HG03457 (cell line): ENCODE data around the gene NCAPG2.
A peak's percentile ranks its signal among the peaks of the same experiment; 100 is the strongest.

Experiments used
- ATAC-seq: cut with Tn5 transposase; IDR thresholded peaks from one replicate; pipeline ENCODE4 v1.9.1; 2021; ENCODE audit warnings: moderate number of reproducible peaks; ENCODE audit not compliant: unreplicated experiment

NCAPG2 gene

GRCh38 chr7:158704524-158705233 is at the start of gene NCAPG2:
NCAPG2 (minus strand) TSS chr7:158704804; CDS start chr7:158701899, 2,905 bp downstream.
- ATAC-seq: peak; percentile 98

- no peak for ATAC-seq
Measured at GRCh38 chr7:158753900-158754299, 49.3 kb upstream of the NCAPG2 start.

GRCh38 chr7:158751751-158752150 is 47.1 kb upstream of the NCAPG2 start:
- ATAC-seq: no peak

GRCh38 chr7:158751199-158751598 is 46.6 kb upstream of the NCAPG2 start:
- no peak for ATAC-seq

GRCh38 chr7:158750702-158751101 is 46.1 kb upstream of the NCAPG2 start:
- ATAC-seq: no peak

- ATAC-seq: no peak
Measured at GRCh38 chr7:158749396-158749795, 44.8 kb upstream of the NCAPG2 start.

GRCh38 chr7:158748335-158748734 is 43.7 kb upstream of the NCAPG2 start:
- no peak for ATAC-seq

GRCh38 chr7:158747408-158747807 is 42.8 kb upstream of the NCAPG2 start:
- ATAC-seq: no peak

GRCh38 chr7:158746957-158747356 is 42.4 kb upstream of the NCAPG2 start:
- no peak for ATAC-seq

- ATAC-seq: no peak
Measured at GRCh38 chr7:158745057-158745715, 40.6 kb upstream of the NCAPG2 start.

GRCh38 chr7:158744070-158744469 is 39.5 kb upstream of the NCAPG2 start:
- no peak for ATAC-seq

- ATAC-seq: no peak
Measured at GRCh38 chr7:158743219-158743618, 38.6 kb upstream of the NCAPG2 start.

GRCh38 chr7:158742065-158742821 is 37.6 kb upstream of the NCAPG2 start:
- ATAC-seq: no peak

- no peak for ATAC-seq
Measured at GRCh38 chr7:158741294-158741666, 36.7 kb upstream of the NCAPG2 start.

GRCh38 chr7:158740657-158741293 is 36.2 kb upstream of the NCAPG2 start:
- ATAC-seq: no peak

GRCh38 chr7:158740013-158740656 is 35.5 kb upstream of the NCAPG2 start:
- ATAC-seq: no peak

GRCh38 chr7:158738841-158739240 is 34.2 kb upstream of the NCAPG2 start:
- no peak for ATAC-seq

- no peak for ATAC-seq
Measured at GRCh38 chr7:158737064-158737695, 32.6 kb upstream of the NCAPG2 start.

GRCh38 chr7:158735935-158736334 is 31.3 kb upstream of the NCAPG2 start:
- ATAC-seq: no peak

- ATAC-seq: no peak
Measured at GRCh38 chr7:158734861-158735260, 30.3 kb upstream of the NCAPG2 start.
